ENCODE measurements around the gene TGFBR3L. TPM values are rescaled to one million over a fixed set of nuclear protein-coding genes. Genes with fewer than 3 reads are reported as not detected.

TGFBR3L gene
- total and polyA plus RNA-seq, 2 of the 4 experiments (the other 2 are of a cell fraction), result 0.94 TPM; not detected in 1

- H3K27me3 ChIP-seq (ENCODE audit: control insufficient read depth, insufficient read depth, low read length), result no peaks in the 10 kb centered on the region
- dilution Hi-C loops (cut with HindIII; ENCODE audit: low sequenced_read_pairs, unreplicated experiment) (no loop called here), in situ Hi-C loops (cut with MboI; ENCODE audit: low sequenced_read_pairs) (no loop called here), intact Hi-C loops (cut with micrococcal nuclease) (no loop called here)
- H4K5ac ChIP-seq (ENCODE audit: low read depth, low read length), result no peak overlapping the region
- no peak overlapping the region for H2BK5ac ChIP-seq (ENCODE audit: low read depth, low read length, poor library complexity, severe bottlenecking)
- no peak overlapping the region for H2BK120ac ChIP-seq (ENCODE audit: low read depth, low read length)
- H3K9ac ChIP-seq (ENCODE audit: low read depth, low read length), result no peak overlapping the region
- no peak overlapping the region for H2BK15ac ChIP-seq (ENCODE audit: low read depth, low read length)
- no peak overlapping the region for H4K8ac ChIP-seq (ENCODE audit: low read depth in 2 of 2, low read length in 2 of 2)
- no peak for ATAC-seq (ENCODE audit: low read depth)
- H4K20me1 ChIP-seq (ENCODE audit: insufficient read depth, low read length), result peaks cover 15% of the 10 kb centered on the region
- no peak overlapping the region for H3K18ac ChIP-seq (ENCODE audit: low read depth, low read length)
- no peak overlapping the region for H3K4me3 ChIP-seq (ENCODE audit: insufficient read depth, low read depth, low read length)
- TF ChIP-seq MXI1 (IDR thresholded peaks at IDR 0.05; ENCODE audit: borderline replicate concordance, low read depth, low read length) (no peak), MAFK (IDR thresholded peaks at IDR 0.05; ENCODE audit: low read depth, low read length) (no peak), RCOR1 (IDR thresholded peaks at IDR 0.05; ENCODE audit: insufficient replicate concordance, low read length) (no peak), POLR2A (IDR thresholded peaks at IDR 0.05; ENCODE audit: low read depth, low read length) (no peak), MAZ (IDR thresholded peaks at IDR 0.05; ENCODE audit: borderline replicate concordance, low read depth, low read length) (no peak), RAD21 (IDR thresholded peaks at IDR 0.05; ENCODE audit: low read length) (no peak), CEBPB (IDR thresholded peaks at IDR 0.05; ENCODE audit: low read depth, low read length) (no peak), USF2 (IDR thresholded peaks at IDR 0.05; ENCODE audit: low read depth, low read length) (no peak), FOS (IDR thresholded peaks at IDR 0.05; ENCODE audit: low read depth, low read length) (no peak), ELK1 (IDR thresholded peaks at IDR 0.05; ENCODE audit: borderline replicate concordance, low read depth, low read length) (no peak), NFE2L2 (IDR thresholded peaks at IDR 0.05; ENCODE audit: low read depth, low read length) (no peak), CHD1 (IDR thresholded peaks at IDR 0.05; ENCODE audit: low read depth, low read length) (no peak), SMC3 (IDR thresholded peaks at IDR 0.05; ENCODE audit: low read depth, low read length) (no peak), BHLHE40 (IDR thresholded peaks at IDR 0.05; ENCODE audit: low read depth, low read length) (no peak), CTCF (conservative IDR thresholded peaks at IDR 0.05; ENCODE audit: low read depth, low read length) (no peak), RFX5 (IDR thresholded peaks at IDR 0.05; ENCODE audit: low read depth, low read length) (no peak)
- H3K14ac ChIP-seq (replicated peaks; ENCODE audit: low read depth, low read length), result no peak overlapping the region
- no peak overlapping the region for H4K91ac ChIP-seq (ENCODE audit: insufficient read depth, low read depth, low read length)
- no peak for DNase-seq
- H3K4me1 ChIP-seq (ENCODE audit: control insufficient read depth, insufficient read depth, low read length), result peaks cover 16% of the 10 kb centered on the region
- no peak overlapping the region for H2AFZ ChIP-seq (replicated peaks; ENCODE audit: low read length, poor library complexity)
- ChIA-PET POLR2A (ENCODE audit: unreplicated experiment) (no interaction called here), CTCF (no interaction called here)
- no peaks in the 10 kb centered on the region for H3K9me3 ChIP-seq (ENCODE audit: control insufficient read depth, insufficient read depth, low read length)
- no peak overlapping the region for H3K4me2 ChIP-seq (ENCODE audit: low read depth, low read length)
- H3K9me1 ChIP-seq (ENCODE audit: insufficient read depth, low read length), result peaks cover 8% of the 10 kb centered on the region; the same call in 1 of the 2 replicates
- H2AK5ac ChIP-seq (ENCODE audit: low read depth, low read length), result no peak overlapping the region
- H3K79me1 ChIP-seq (ENCODE audit: low read depth in 1 of 2, low read length in 2 of 2), result peaks cover 5 to 24% of the 10 kb centered on the region in 2 experiments; a peak in 2 of 4 replicates
- H3K4ac ChIP-seq (ENCODE audit: low read depth, low read length), result no peak overlapping the region
- no peak overlapping the region for H3K56ac ChIP-seq (ENCODE audit: extremely low read depth, insufficient read depth, low read length)
- H2BK20ac ChIP-seq (ENCODE audit: low read depth, low read length), result no peak overlapping the region
- H3K27ac ChIP-seq (ENCODE audit: insufficient read depth, low read length), result no peak overlapping the region
- peaks cover 60% of the 10 kb centered on the region for H3K36me3 ChIP-seq (ENCODE audit: control insufficient read depth, insufficient read depth, low read length)
- no peak overlapping the region for H3K23ac ChIP-seq (ENCODE audit: low read depth, low read length)
- 99% methylated on average over 12 of the region's 32 CpGs; no CpG with 5 or more reads in 1 of the 2 experiments for WGBS, 2 experiments (ENCODE audit: extremely low coverage in 2 of 2, insufficient read length in 1 of 2)
- no TSS peak for BruUV-seq (replicated peaks)
- no peak overlapping the region for H2AK9ac ChIP-seq (replicated peaks; ENCODE audit: low read depth, low read length, poor library complexity)
These were observed 17.8 kb downstream of the TGFBR3L start for GRCh38 chr19:7932276-7932929.

Data from IMR-90 (cell line).